ENCODE data around the gene COL4A3. TPM values are rescaled to one million over a fixed set of nuclear protein-coding genes. Genes with fewer than 3 reads are reported as not detected.

COL4A3 gene
- total RNA-seq, 4 donors from 2014 or later = 0.41 to 20.9 (median 5.1) TPM; not detected in 1

DNA sequence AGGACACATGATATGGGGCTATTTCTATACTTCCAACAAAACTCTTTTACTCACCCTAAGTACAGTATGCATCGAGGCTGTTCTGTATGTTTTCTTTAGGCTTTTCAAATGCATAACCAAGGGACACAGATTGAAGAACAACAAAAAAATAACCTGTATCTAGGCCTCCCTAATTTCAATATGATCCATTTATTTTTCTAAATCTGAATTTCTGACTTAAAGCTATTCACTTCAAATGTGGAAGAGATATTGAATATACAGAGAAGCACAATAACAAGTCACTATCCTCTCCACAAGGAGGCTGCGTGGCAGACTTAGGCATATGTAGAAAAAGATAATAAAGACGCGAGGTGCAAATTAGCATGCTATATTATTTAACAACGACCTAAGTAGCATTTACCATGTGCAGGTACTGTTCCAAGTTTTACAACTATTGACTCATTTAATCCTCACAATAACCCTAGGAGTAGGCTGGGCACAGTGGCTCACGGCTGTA, 121.4 kb downstream of the COL4A3 start:
- no peaks in the 10 kb centered on the region for H3K36me3 ChIP-seq
- no peak for DNase-seq
- TF ChIP-seq POLR2AphosphoS5 (IDR thresholded peaks at IDR 0.05) = no peak
- no peak for TF ChIP-seq EP300 (IDR thresholded peaks at IDR 0.05; ENCODE audit: low read depth)
- no peak for TF ChIP-seq POLR2A (IDR thresholded peaks at IDR 0.05)
- no peak for TF ChIP-seq CTCF (IDR thresholded peaks at IDR 0.05)
- H3K9me3 ChIP-seq = no peaks in the 10 kb centered on the region
- H3K27me3 ChIP-seq = no peaks in the 10 kb centered on the region
- no peak overlapping the region for H3K27ac ChIP-seq
- H3K4me1 ChIP-seq = no peaks in the 10 kb centered on the region
- in situ Hi-C loops (cut with MboI; ENCODE audit: low pct_ligation_motif_present in 1 of 4, low pct_unique_long_range_greater_than_20kb in 1 of 4, low sequenced_read_pairs in 3 of 4) = no loop called here
- intact Hi-C loops (cut with DNase I; ENCODE audit: low total_unique reads) = no loop called here
- no peak overlapping the region for H3K4me3 ChIP-seq
- 57 to 75% methylated on average over 6 of the region's 6 CpGs for WGBS, 2 donors (ENCODE audit: low coverage in 1 of 2)

DNA sequence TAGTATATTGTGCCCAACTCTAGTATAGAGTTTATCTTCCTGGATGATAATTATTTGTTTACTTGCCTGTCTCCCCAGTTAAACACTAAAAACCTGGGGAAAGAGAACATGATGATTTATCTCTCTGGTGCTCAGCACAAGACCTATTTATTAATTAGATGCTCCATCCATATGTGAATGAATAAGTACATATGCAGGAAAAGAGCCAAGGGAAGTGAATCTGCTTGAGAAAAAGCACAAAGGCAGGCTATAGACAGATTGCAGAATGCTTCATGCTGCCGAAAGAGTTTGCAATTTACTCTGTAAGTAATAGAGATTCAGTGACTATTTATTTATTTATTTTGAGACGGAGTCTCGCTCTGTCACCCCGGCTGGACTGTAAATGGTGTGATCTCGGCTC, 123.3 kb downstream of the COL4A3 start:
- Histone ChIP-seq H3K27ac (no peak overlapping the region), H3K9me3 (no peaks in the 10 kb centered on the region), H3K27me3 (no peaks in the 10 kb centered on the region), H3K4me3 (no peak overlapping the region), H3K36me3 (no peaks in the 10 kb centered on the region), H3K4me1 (no peaks in the 10 kb centered on the region)
- DNase-seq = no peak
- in situ Hi-C loops (cut with MboI; ENCODE audit: low pct_ligation_motif_present in 1 of 4, low pct_unique_long_range_greater_than_20kb in 1 of 4, low sequenced_read_pairs in 3 of 4) = no loop called here
- WGBS, 2 donors (ENCODE audit: low coverage in 1 of 2) = 77 to 87% methylated on average over 3 to 5 of the region's 5 CpGs
- TF ChIP-seq CTCF (IDR thresholded peaks at IDR 0.05) (no peak), POLR2A (IDR thresholded peaks at IDR 0.05) (no peak), POLR2AphosphoS5 (IDR thresholded peaks at IDR 0.05) (no peak), EP300 (IDR thresholded peaks at IDR 0.05; ENCODE audit: low read depth) (no peak)
- intact Hi-C loops (cut with DNase I; ENCODE audit: low total_unique reads) = no loop called here

DNA sequence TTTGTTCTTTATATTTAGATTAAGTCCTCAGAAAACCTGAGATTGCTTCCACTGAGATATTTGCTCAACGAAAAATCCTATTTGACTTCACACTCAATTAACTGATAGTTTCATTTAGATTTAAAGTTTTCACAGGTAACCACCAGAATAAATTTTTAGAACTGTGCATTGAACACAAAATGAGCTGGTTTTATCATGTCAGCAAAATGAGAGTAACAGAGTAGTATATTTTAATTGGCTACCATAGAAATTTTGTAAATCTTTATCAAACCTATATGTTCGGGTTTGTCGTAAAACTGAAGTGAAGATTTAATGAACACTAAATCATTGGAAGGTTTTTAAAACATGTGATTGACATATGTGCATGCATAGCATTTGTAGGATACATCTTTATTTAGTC, 127.9 kb downstream of the COL4A3 start:
- Histone ChIP-seq H3K36me3 (no peaks in the 10 kb centered on the region), H3K4me3 (no peak overlapping the region), H3K27ac (no peak overlapping the region), H3K4me1 (no peaks in the 10 kb centered on the region), H3K9me3 (no peaks in the 10 kb centered on the region), H3K27me3 (no peaks in the 10 kb centered on the region)
- TF ChIP-seq POLR2A (IDR thresholded peaks at IDR 0.05) (no peak), POLR2AphosphoS5 (IDR thresholded peaks at IDR 0.05) (no peak), EP300 (IDR thresholded peaks at IDR 0.05; ENCODE audit: low read depth) (no peak), CTCF (IDR thresholded peaks at IDR 0.05) (no peak)
- no peak for DNase-seq
- in situ Hi-C loops (cut with MboI; ENCODE audit: low pct_ligation_motif_present in 1 of 4, low pct_unique_long_range_greater_than_20kb in 1 of 4, low sequenced_read_pairs in 3 of 4) = no loop called here
- intact Hi-C loops (cut with DNase I; ENCODE audit: low total_unique reads) = no loop called here
- WGBS, 2 donors (ENCODE audit: low coverage in 1 of 2) = 68 to 76% methylated on average over 3 of the region's 3 CpGs

- WGBS, 2 donors (ENCODE audit: low coverage in 1 of 2) = 74 to 82% methylated on average over 2 to 4 of the region's 4 CpGs
- no peak for TF ChIP-seq POLR2A (IDR thresholded peaks at IDR 0.05)
- Histone ChIP-seq H3K27ac (no peak overlapping the region), H3K36me3 (no peaks in the 10 kb centered on the region), H3K4me1 (no peaks in the 10 kb centered on the region), H3K9me3 (no peaks in the 10 kb centered on the region), H3K4me3 (no peak overlapping the region), H3K27me3 (no peaks in the 10 kb centered on the region)
- DNase-seq = no peak
- in situ Hi-C loops (cut with MboI; ENCODE audit: low pct_ligation_motif_present in 1 of 4, low pct_unique_long_range_greater_than_20kb in 1 of 4, low sequenced_read_pairs in 3 of 4) = no loop called here
- intact Hi-C loops (cut with DNase I; ENCODE audit: low total_unique reads) = no loop called here
Observed at GRCh38 chr2:227293531-227293930, 129.1 kb downstream of the COL4A3 start.

DNA sequence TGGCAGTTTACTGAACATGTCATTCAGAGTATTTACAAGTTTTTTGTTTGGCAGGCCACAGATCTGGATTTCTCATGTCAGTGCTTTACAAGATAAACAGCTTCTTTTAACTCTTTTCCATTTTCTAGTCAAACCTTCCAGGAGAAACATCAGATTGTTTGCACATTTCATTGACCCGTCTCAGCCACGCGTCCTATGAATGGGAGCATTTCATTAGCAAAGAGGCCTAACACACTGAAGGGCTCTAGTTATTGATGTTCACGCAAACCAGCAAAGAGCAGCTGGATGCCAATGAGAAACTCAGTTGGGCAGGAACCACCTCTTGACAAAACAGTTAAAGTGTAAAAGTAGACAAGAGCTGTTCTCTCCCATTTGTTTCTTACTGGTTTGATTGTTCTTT, 131.4 kb downstream of the COL4A3 start:
- in situ Hi-C loops (cut with MboI; ENCODE audit: low pct_ligation_motif_present in 1 of 4, low pct_unique_long_range_greater_than_20kb in 1 of 4, low sequenced_read_pairs in 3 of 4) = no loop called here
- Histone ChIP-seq H3K27me3 (no peaks in the 10 kb centered on the region), H3K9me3 (no peaks in the 10 kb centered on the region), H3K4me1 (no peaks in the 10 kb centered on the region), H3K27ac (no peak overlapping the region), H3K4me3 (no peak overlapping the region), H3K36me3 (no peaks in the 10 kb centered on the region)
- TF ChIP-seq POLR2AphosphoS5 (IDR thresholded peaks at IDR 0.05) (no peak), POLR2A (IDR thresholded peaks at IDR 0.05) (no peak), EP300 (IDR thresholded peaks at IDR 0.05; ENCODE audit: low read depth) (no peak), CTCF (IDR thresholded peaks at IDR 0.05) (no peak)
- WGBS, 2 donors (ENCODE audit: low coverage in 1 of 2) = 92 to 96% methylated on average over 3 to 4 of the region's 4 CpGs
- intact Hi-C loops (cut with DNase I; ENCODE audit: low total_unique reads) = no loop called here
- DNase-seq = no peak
